Stimulated activated CD4-positive, alpha-beta T cell treated with anti-CD3 and anti-CD28 coated beads, Interleukin-15, amount 100 ng/mL, for 24 hours (primary cell): Measurements from ENCODE around the gene EIF4E3.
A peak's percentile ranks its signal among the peaks of the same experiment; 100 is the strongest.

Experiments
- DNase-seq: peaks from one replicate; pipeline ENCODE4 v3.0.0-alpha.2; 2020

Gene EIF4E3

GRCh38 chr3:71685686-71686085, 39.5 kb downstream of the EIF4E3 start:
- no peak for DNase-seq

- DNase-seq, result no peak
Observed at GRCh38 chr3:71684757-71685386, 40.3 kb downstream of the EIF4E3 start.

GRCh38 chr3:71684046-71684756, 41.0 kb downstream of the EIF4E3 start:
- DNase-seq, result no peak

- DNase-seq, result peak; percentile 52
Observed at GRCh38 chr3:71681224-71681668, 44.0 kb downstream of the EIF4E3 start.

GRCh38 chr3:71680603-71681002, 44.6 kb downstream of the EIF4E3 start:
- no peak for DNase-seq

- DNase-seq, result no peak
Observed at GRCh38 chr3:71676931-71677330, 48.3 kb downstream of the EIF4E3 start.

GRCh38 chr3:71673486-71673885, 51.7 kb downstream of the EIF4E3 start:
- no peak for DNase-seq

- no peak for DNase-seq
Observed at GRCh38 chr3:71672807-71673206, 52.4 kb downstream of the EIF4E3 start.

GRCh38 chr3:71672340-71672739, 52.9 kb downstream of the EIF4E3 start:
- DNase-seq, result no peak

- DNase-seq, result no peak
Observed at GRCh38 chr3:71671216-71671845, 53.9 kb downstream of the EIF4E3 start.

GRCh38 chr3:71662568-71662967, 62.6 kb downstream of the EIF4E3 start:
- DNase-seq, result no peak

- no peak for DNase-seq
Observed at GRCh38 chr3:71662056-71662455, 63.1 kb downstream of the EIF4E3 start.

- no peak for DNase-seq
Observed at GRCh38 chr3:71659864-71660591, 65.2 kb downstream of the EIF4E3 start.

GRCh38 chr3:71657831-71658530, 67.2 kb downstream of the EIF4E3 start:
- DNase-seq, result peak; percentile 14

GRCh38 chr3:71655061-71655460, 70.1 kb downstream of the EIF4E3 start:
- DNase-seq, result no peak

GRCh38 chr3:71653414-71653807, 71.8 kb downstream of the EIF4E3 start:
- no peak for DNase-seq

- peak; percentile 40 for DNase-seq
Observed at GRCh38 chr3:71652781-71653413, 72.3 kb downstream of the EIF4E3 start.

- no peak for DNase-seq
Observed at GRCh38 chr3:71651625-71652024, 73.6 kb downstream of the EIF4E3 start.

GRCh38 chr3:71650372-71650771, 74.8 kb downstream of the EIF4E3 start:
- no peak for DNase-seq

- peak; percentile 3 for DNase-seq
Observed at GRCh38 chr3:71649757-71650156, 75.4 kb downstream of the EIF4E3 start.

- no peak for DNase-seq
Observed at GRCh38 chr3:71647751-71648150, 77.5 kb downstream of the EIF4E3 start.

GRCh38 chr3:71646971-71647370, 78.2 kb downstream of the EIF4E3 start:
- DNase-seq, result no peak
